Prostate gland (tissue), 2 donors: ENCODE results near the gene NRXN3. TPM values are rescaled to one million over a fixed set of nuclear protein-coding genes. Genes with fewer than 3 reads are reported as not detected.

ENCODE experiments used
- DNase-seq: peaks from one replicate; pipeline ENCODE4 v3.0.0-alpha.2; 2019; ENCODE audit warnings: low spot score
- H3K27ac ChIP-seq, 2 donors: fragments of 200-600 bp; sonication (generic); 2 replicates each; pipeline ENCODE4 v1.5.1; 2017 to 2019
- H3K27me3 ChIP-seq: fragments of 200-600 bp; sonication (generic); replicated peaks from 2 replicates; pipeline ENCODE4 v1.5.1; 2019; ENCODE audit not compliant: insufficient read depth
- H3K36me3 ChIP-seq, 2 donors: fragments of 200-600 bp; sonication (generic); 1 replicate in 1 of 2; 2 replicates in 1 of 2; pipeline versions ENCODE4 v1.5.1 to v1.8.1; 2017 to 2019
- H3K4me1 ChIP-seq: fragments of 200-600 bp; sonication (generic); replicated peaks from 2 replicates; pipeline ENCODE4 v1.5.1; 2019
- H3K4me3 ChIP-seq, 2 donors: fragments of 200-600 bp; sonication (generic); 2 replicates each; pipeline ENCODE4 v1.5.1; 2017 to 2019
- H3K9me3 ChIP-seq: fragments of 200-600 bp; sonication (generic); 2 replicates; pipeline ENCODE4 v1.5.1; 2017
- CTCF ChIP-seq, 4 experiments: fragments of 200-600 bp in 2 of 4; fragments of 450-650 bp in 2 of 4; sonication (generic) in 2 of 4; IDR thresholded peaks; 1 replicate in 3 of 4; 2 replicates in 1 of 4; pipeline ENCODE4 v1.5.1; 2016 to 2019; ENCODE audit warnings: antibody characterized with exemption in 4 of 4, mild to moderate bottlenecking in 2 of 4, moderate library complexity in 2 of 4
- POLR2A ChIP-seq: fragments of 450-650 bp; IDR thresholded peaks from one replicate; pipeline ENCODE4 v1.6.1; 2016; ENCODE audit warnings: antibody characterized with exemption, mild to moderate bottlenecking
- POLR2AphosphoS5 ChIP-seq: sonication (generic); formaldehyde crosslinking; IDR thresholded peaks from one replicate; pipeline ENCODE4 v1.6.1; 2017; ENCODE audit warnings: antibody characterized with exemption
- WGBS: methylation state at CpG from one replicate; pipeline ENCODE4 v1.1.5; 2018; 5-methylcytosine and 5-hydroxymethylcytosine counted together
- intact Hi-C: fragments of 100-400 bp; cut with DNase I; formaldehyde crosslinking; loops from one replicate; pipeline ENCODE4 v1.14.2; 2022
- total RNA-seq, 2 donors: library from RNA; depleted of rRNA; stranded (reverse); fragments of >200 nt; gene quantifications; one replicate each; pipeline ENCODE4 v1.1.0, GENCODE V29; 2016

The NRXN3 gene
- total RNA-seq, 2 donors from 2014 or later, result 6.6 to 8.2 TPM

- H3K4me3 ChIP-seq, result no peak overlapping the region
- no peaks in the 10 kb centered on the region for H3K27me3 ChIP-seq
- H3K4me1 ChIP-seq, result no peaks in the 10 kb centered on the region
- no peaks in the 10 kb centered on the region for H3K9me3 ChIP-seq
- DNase-seq, result no peak
- no peaks in the 10 kb centered on the region for H3K36me3 ChIP-seq
- WGBS, result 77% methylated on average over 6 of the region's 6 CpGs
- TF ChIP-seq POLR2A, result no peak
- no peak for TF ChIP-seq CTCF (IDR thresholded peaks at IDR 0.05)
- no peak overlapping the region for H3K27ac ChIP-seq
- intact Hi-C loops, result no loop called here
Measured at GRCh38 chr14:79373451-79373850, 1203.3 kb downstream of the NRXN3 start.

GRCh38 chr14:79375356-79375755 lies 1205.2 kb downstream of the NRXN3 start:
- intact Hi-C loops, result no loop called here
- Histone ChIP-seq H3K27me3 (no peaks in the 10 kb centered on the region), H3K27ac (no peak overlapping the region), H3K4me1 (no peaks in the 10 kb centered on the region), H3K9me3 (no peaks in the 10 kb centered on the region), H3K36me3 (no peaks in the 10 kb centered on the region), H3K4me3 (no peak overlapping the region)
- TF ChIP-seq POLR2A, result no peak
- no peak for TF ChIP-seq POLR2AphosphoS5
- no peak for TF ChIP-seq CTCF (IDR thresholded peaks at IDR 0.05)
- WGBS, result 45% methylated on average over 7 of the region's 7 CpGs
- DNase-seq, result no peak

- H3K4me1 ChIP-seq, result no peaks in the 10 kb centered on the region
- H3K27ac ChIP-seq, result no peak overlapping the region
- H3K9me3 ChIP-seq, result no peaks in the 10 kb centered on the region
- no peak overlapping the region for H3K4me3 ChIP-seq
- H3K36me3 ChIP-seq, result no peaks in the 10 kb centered on the region
- 47% methylated on average over 1 of the region's 1 CpG for WGBS
- TF ChIP-seq POLR2A (no peak), CTCF (IDR thresholded peaks at IDR 0.05) (no peak), POLR2AphosphoS5 (no peak)
- DNase-seq, result no peak
- intact Hi-C loops, result no loop called here
- H3K27me3 ChIP-seq, result no peaks in the 10 kb centered on the region
Measured at GRCh38 chr14:79376557-79376956, 1206.4 kb downstream of the NRXN3 start.

GRCh38 chr14:79378020-79378419 lies 1207.8 kb downstream of the NRXN3 start:
- intact Hi-C loops, result no loop called here
- 83% methylated on average over 2 of the region's 2 CpGs for WGBS
- TF ChIP-seq POLR2A (no peak), POLR2AphosphoS5 (no peak), CTCF (IDR thresholded peaks at IDR 0.05) (no peak)
- Histone ChIP-seq H3K4me1 (no peaks in the 10 kb centered on the region), H3K4me3 (no peak overlapping the region), H3K27me3 (no peaks in the 10 kb centered on the region), H3K27ac (no peak overlapping the region), H3K36me3 (no peaks in the 10 kb centered on the region), H3K9me3 (no peaks in the 10 kb centered on the region)
- no peak for DNase-seq

- no peak overlapping the region for H3K27ac ChIP-seq
- H3K4me1 ChIP-seq, result no peaks in the 10 kb centered on the region
- 95% methylated on average over 5 of the region's 5 CpGs for WGBS
- no peaks in the 10 kb centered on the region for H3K27me3 ChIP-seq
- intact Hi-C loops, result no loop called here
- no peaks in the 10 kb centered on the region for H3K9me3 ChIP-seq
- no peak for TF ChIP-seq CTCF (IDR thresholded peaks at IDR 0.05)
- TF ChIP-seq POLR2AphosphoS5, result no peak
- no peak for TF ChIP-seq POLR2A
- no peaks in the 10 kb centered on the region for H3K36me3 ChIP-seq
- no peak overlapping the region for H3K4me3 ChIP-seq
- no peak for DNase-seq
Measured at GRCh38 chr14:79379266-79379665, 1209.1 kb downstream of the NRXN3 start.
